Erythroblast (primary cell): ENCODE measurements around the gene WDFY3.

ENCODE experiments used
- GATA1 ChIP-seq: IDR thresholded peaks from 2 replicates; pipeline ENCODE4 v1.6.1; 2011; ENCODE audit warnings: low read depth, mild to moderate bottlenecking, control low read depth, low read length, moderate library complexity
- POLR2A ChIP-seq: IDR thresholded peaks from 2 replicates; pipeline ENCODE4 v1.6.1; 2011; ENCODE audit warnings: mild to moderate bottlenecking, low read length

- TF ChIP-seq POLR2A (no peak), GATA1 (no peak)
Measured at GRCh38 chr4:84750960-84751283, 215.6 kb downstream of the WDFY3 start.
